Activated T-cell treated with anti-CD3 and anti-CD28 coated beads, Interleukin-2, amount 50 U/mL, for 4 hours (primary cell): ENCODE measurements around the gene TMCO4. TPM values are rescaled to one million over a fixed set of nuclear protein-coding genes. Genes with fewer than 3 reads are reported as not detected.
"Not testable (repeated sequence)": the region's sequence is repeated elsewhere in the genome, so short reads cannot be mapped to it uniquely, and the experiment has no call there.

Experiments
- ATAC-seq, 2 donors: fragments of 200-7000 bp; cut with Tn5 transposase; one replicate each; pipeline ENCODE4 v1.10.0; 2021
- DNase-seq: peaks from one replicate; pipeline ENCODE4 v3.0.0-alpha.2; 2020
- H3K27me3 Mint-ChIP-seq: one replicate; pipeline ENCODE4 v1.8.0; 2021; ENCODE audit warnings: low read depth, mixed read lengths
- H3K36me3 Mint-ChIP-seq: one replicate; pipeline ENCODE4 v1.8.0; 2022; ENCODE audit warnings: mixed read lengths; ENCODE audit not compliant: insufficient read depth
- H3K4me1 Mint-ChIP-seq: one replicate; pipeline ENCODE4 v1.8.0; 2021; ENCODE audit warnings: low read depth, mixed read lengths
- H3K4me3 Mint-ChIP-seq: one replicate; pipeline ENCODE4 v1.8.0; 2021; ENCODE audit warnings: mild to moderate bottlenecking, moderate library complexity, mixed read lengths
- H3K9me3 Mint-ChIP-seq: one replicate; pipeline ENCODE4 v1.8.0; 2021; ENCODE audit warnings: mixed read lengths
- total RNA-seq, 3 donors: library from RNA; stranded (reverse); gene quantifications; one replicate each; pipeline ENCODE4 v1.2.1, GENCODE V29; 2021

TMCO4 gene
- total RNA-seq, 3 donors from 2014 or later = 10.4 to 16.1 (median 13.2) TPM

DNA sequence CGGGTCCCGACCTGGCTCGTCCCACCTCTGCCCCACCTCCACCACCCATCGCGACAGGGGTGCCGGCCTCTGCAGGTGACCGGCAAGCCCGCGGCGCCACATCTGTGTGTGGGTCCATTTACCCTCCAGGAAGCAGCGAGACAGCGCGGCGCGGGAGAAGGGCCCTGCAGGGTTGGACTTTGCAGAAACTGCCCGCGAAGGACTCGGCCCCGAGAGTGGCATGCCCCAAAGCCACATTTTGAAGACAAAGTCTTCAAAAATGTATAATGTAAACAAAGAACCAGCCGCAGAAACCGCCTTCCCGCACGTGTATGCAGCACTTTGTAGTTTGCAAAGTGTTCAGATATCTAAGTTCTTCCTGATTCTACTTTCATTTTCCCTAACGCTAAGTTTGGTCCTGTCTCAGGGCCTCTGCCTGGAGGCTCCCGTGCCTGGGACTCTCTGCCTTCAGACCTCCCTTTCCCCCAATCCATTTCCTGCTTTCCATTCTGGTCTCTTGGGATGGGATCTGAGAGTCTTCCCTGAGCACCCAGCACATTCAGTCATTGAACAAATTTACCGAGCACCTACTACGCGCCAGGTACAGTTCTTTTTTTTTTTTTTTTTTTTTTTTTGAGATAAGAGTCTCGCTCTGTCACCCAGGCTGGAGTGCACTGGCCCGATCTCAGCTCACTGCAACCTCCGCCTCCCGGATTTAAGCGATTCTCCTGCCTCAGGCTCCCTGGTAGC lies 524 bp upstream of the TMCO4 start:
- Mint-ChIP-seq H3K27me3 (no peaks in the 10 kb centered on the region), H3K36me3 (peaks cover 4% of the 10 kb centered on the region), H3K4me3 (peak overlapping the region; percentile 80), H3K4me1 (peaks cover 25% of the 10 kb centered on the region), H3K9me3 (no peaks in the 10 kb centered on the region)
- DNase-seq (peak; percentile 21), ATAC-seq (peak; percentile 66)

DNA sequence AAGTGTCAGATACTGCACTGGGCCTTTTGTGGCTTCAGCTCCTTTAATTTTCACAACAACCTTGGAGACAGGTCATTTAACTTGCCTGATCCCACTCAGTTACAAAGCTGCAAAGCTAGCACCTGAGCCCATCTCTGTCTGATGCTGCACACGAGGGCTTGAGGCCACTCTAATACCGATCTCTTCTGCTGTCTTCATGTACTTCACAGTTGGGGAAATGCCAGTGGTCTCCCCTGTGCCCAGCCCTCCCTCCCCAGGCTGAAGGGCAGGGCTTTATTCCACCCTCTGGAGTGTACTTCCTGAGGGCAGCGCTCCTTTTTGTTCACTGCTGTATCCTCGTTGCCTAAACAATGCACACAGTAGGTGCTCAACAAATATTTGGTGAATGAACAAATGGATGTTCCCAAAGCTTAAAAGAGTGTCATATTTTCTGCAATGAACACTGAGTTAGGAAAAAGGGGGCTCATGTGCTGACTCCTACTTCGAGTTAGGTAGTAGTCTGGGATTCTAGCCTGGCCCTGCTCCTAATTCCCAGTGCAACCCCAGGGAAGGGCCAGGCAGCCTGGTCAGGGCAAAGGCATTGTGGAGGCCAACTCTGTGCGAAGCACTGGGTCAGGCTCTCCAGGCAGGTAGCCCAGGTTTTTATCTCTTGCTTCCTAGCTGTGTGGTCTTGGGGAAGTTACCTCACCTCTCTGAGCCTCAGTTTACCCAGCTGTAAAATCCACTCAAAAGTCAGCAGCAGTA lies 1.1 kb downstream of the TMCO4 start:
- Mint-ChIP-seq H3K4me1 (peaks cover 34% of the 10 kb centered on the region), H3K36me3 (peaks cover 11% of the 10 kb centered on the region), H3K4me3 (peak overlapping the region; percentile 83), H3K9me3 (no peaks in the 10 kb centered on the region), H3K27me3 (no peaks in the 10 kb centered on the region)
- ATAC-seq = no peak
- DNase-seq = no peak

GRCh38 chr1:19797827-19798226 lies 1.9 kb downstream of the TMCO4 start:
- Mint-ChIP-seq H3K9me3 (no peaks in the 10 kb centered on the region), H3K4me3 (no peak overlapping the region), H3K4me1 (peaks cover 39% of the 10 kb centered on the region), H3K36me3 (peaks cover 17% of the 10 kb centered on the region), H3K27me3 (no peaks in the 10 kb centered on the region)
- DNase-seq = no peak
- no peak for ATAC-seq

DNA sequence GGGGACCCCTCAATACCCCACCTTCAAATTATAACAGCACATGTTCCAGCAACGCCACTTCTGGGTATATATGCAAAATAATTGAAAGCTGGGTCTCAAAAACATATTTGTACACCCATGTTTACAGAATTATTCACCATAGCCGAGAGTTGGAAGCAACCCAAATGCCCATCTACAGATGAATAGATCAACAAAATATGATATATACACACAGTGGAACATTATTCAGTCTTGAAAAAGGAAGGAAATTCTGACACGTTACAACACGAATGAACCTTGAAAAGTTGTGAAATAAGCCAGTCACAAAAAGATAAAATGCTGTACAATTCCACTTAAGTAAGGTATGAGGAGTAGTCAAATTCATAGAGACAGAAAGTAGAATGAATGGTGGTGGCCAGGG lies 5.1 kb downstream of the TMCO4 start:
- ATAC-seq (no peak), DNase-seq (no peak)
- Mint-ChIP-seq H3K27me3 (no peaks in the 10 kb centered on the region), H3K4me1 (peaks cover 36% of the 10 kb centered on the region), H3K9me3 (no peaks in the 10 kb centered on the region), H3K36me3 (peaks cover 38% of the 10 kb centered on the region), H3K4me3 (no peak overlapping the region)

DNA sequence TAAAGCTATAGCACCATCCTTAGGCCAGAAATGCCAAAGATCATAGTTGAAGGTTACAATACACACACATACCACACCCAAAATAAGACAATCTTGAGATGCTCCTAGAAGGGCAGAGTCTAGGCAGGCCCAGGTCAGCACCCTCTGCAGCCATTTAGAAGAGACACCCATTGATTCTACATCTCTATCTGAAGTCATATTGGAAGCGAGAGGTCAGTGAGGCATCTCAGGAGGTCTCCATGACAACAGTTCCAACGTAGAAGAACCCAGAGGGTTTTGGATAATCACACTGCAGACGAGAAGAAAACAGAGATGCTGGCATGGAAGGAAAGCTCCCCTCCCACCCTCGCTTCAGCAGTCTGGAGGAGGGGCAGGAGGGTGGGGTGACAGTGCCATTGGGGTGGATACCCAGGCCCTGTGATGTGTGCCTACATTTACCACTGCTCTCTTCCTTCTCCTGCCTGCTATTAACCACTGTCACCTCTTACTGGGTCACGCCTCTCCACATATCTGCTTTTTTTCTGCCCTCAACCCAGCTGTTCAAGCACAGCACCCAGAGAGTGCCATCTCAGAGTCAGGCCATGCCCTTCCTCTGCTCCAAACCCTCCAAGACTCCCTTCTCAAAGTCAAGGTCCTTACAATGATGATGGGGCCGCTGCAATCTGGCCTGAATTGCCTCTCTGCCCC lies 6.2 kb downstream of the TMCO4 start:
- H3K4me1 Mint-ChIP-seq = peaks cover 29% of the 10 kb centered on the region
- no peaks in the 10 kb centered on the region for H3K27me3 Mint-ChIP-seq
- ATAC-seq = no peak
- no peak for DNase-seq
- peaks cover 39% of the 10 kb centered on the region for H3K36me3 Mint-ChIP-seq
- H3K9me3 Mint-ChIP-seq = no peaks in the 10 kb centered on the region
- H3K4me3 Mint-ChIP-seq = no peak overlapping the region

GRCh38 chr1:19792237-19793002 lies 7.3 kb downstream of the TMCO4 start:
- ATAC-seq (no peak), DNase-seq (no peak)
- Mint-ChIP-seq H3K36me3 (peaks cover 37% of the 10 kb centered on the region), H3K4me1 (peaks cover 26% of the 10 kb centered on the region), H3K9me3 (no peaks in the 10 kb centered on the region), H3K4me3 (no peak overlapping the region), H3K27me3 (no peaks in the 10 kb centered on the region)

- not testable (repeated sequence) for ATAC-seq, H3K4me3 Mint-ChIP-seq
These were observed 9.4 kb downstream of the TMCO4 start for GRCh38 chr1:19790061-19790975.

DNA sequence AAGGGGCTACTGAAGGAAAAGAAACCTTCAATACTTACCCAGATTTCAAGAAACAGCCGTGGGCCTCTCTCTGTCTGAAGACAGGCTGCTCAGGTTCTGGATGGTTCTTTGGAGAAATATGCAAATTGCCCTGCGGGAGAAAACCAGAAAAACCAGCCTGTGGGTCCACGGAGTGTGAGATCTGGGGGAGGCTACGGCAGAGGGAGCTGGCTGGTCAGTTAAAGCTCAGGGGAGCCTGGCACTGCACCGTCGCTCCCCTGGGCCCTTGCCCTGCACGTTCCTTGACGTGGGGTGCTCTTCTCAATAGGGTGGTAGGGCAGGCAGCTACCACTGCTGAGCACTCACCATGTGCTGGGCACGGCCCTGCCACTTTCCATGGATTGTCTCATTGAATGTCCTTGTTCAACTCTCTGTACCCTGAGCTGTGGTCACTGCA lies 12.7 kb downstream of the TMCO4 start:
- ATAC-seq = no peak
- H3K9me3 Mint-ChIP-seq = no peaks in the 10 kb centered on the region
- H3K36me3 Mint-ChIP-seq = peaks cover 29% of the 10 kb centered on the region
- H3K4me1 Mint-ChIP-seq = peaks cover 12% of the 10 kb centered on the region
- H3K4me3 Mint-ChIP-seq = no peak overlapping the region
- no peaks in the 10 kb centered on the region for H3K27me3 Mint-ChIP-seq
- DNase-seq = no peak

More at GRCh38 chr1:19790061-19790975, 9.4 kb downstream of the TMCO4 start:
- H3K4me1 Mint-ChIP-seq = peaks cover 26% of the 10 kb centered on the region
- not testable (repeated sequence) for H3K9me3 Mint-ChIP-seq, H3K27me3 Mint-ChIP-seq, DNase-seq
- H3K36me3 Mint-ChIP-seq = peaks cover 41% of the 10 kb centered on the region

DNA sequence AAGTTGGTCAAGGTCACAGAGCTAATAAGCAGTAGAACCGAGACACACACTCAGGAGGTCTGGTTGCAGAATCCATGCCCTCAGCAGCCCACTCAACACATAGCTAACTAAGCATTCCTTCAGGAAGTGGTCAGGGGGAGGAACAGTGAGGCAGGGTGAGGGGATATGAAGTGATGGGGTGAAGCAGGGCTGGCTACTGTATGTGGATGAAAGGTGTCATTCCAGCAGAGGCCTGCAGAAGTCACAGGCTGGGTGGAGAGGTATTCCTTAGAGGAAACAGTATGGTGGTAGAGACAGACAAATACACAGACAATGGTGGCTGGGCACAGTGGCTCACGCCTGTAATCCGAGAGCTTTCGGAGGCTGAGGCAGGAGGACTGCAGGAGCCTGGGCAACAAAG lies 14.1 kb downstream of the TMCO4 start:
- Mint-ChIP-seq H3K9me3 (no peaks in the 10 kb centered on the region), H3K36me3 (peaks cover 30% of the 10 kb centered on the region), H3K4me3 (no peak overlapping the region), H3K4me1 (peaks cover 8% of the 10 kb centered on the region), H3K27me3 (no peaks in the 10 kb centered on the region)
- ATAC-seq (no peak), DNase-seq (no peak)

GRCh38 chr1:19780267-19780877 lies 19.3 kb downstream of the TMCO4 start:
- Mint-ChIP-seq H3K4me3 (no peak overlapping the region), H3K27me3 (no peaks in the 10 kb centered on the region), H3K4me1 (no peaks in the 10 kb centered on the region), H3K36me3 (peaks cover 47% of the 10 kb centered on the region), H3K9me3 (no peaks in the 10 kb centered on the region)
- ATAC-seq (no peak), DNase-seq (no peak)

DNA sequence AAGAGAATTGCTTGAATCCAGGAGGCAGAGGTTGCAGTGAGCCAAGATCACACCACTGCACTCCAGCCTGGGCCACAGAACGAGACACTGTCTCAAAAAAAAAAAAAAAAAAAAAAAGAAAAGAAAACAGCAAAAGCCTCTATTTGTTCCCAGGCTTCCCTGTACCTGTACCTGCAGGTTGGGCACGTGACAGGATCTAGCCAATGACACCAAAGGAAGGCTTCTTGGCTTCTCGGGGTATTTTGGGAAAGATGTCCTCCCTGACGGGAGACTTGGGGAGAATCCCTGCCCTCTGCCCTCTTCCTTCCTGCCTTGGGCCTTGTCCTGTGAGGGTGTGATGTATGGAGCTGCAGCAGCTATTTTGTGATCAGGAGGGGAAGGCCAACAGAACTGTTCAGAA lies 22.8 kb downstream of the TMCO4 start:
- no peak for DNase-seq
- peaks cover 42% of the 10 kb centered on the region for H3K36me3 Mint-ChIP-seq
- H3K27me3 Mint-ChIP-seq = no peaks in the 10 kb centered on the region
- H3K9me3 Mint-ChIP-seq = no peaks in the 10 kb centered on the region
- no peaks in the 10 kb centered on the region for H3K4me1 Mint-ChIP-seq
- no peak overlapping the region for H3K4me3 Mint-ChIP-seq
- ATAC-seq = no peak

DNA sequence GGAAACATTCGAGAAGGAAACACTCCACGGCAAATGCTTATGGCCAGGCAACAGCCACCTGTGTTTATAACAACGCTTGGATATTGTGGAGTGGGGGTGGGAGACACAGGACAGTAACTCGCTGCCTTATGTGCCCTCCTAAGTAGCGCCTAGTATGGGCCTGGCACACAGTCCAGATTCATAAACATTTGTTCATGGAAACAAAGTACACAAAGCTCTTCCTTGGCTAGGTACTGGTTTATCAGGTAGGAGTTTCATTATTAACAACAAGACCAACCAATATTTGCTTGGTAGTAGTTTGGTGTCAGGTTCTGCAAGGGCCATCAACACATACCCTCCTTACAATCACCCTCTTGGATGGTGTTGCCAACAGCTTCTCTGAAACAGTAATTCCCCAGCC lies 23.4 kb downstream of the TMCO4 start:
- Mint-ChIP-seq H3K27me3 (no peaks in the 10 kb centered on the region), H3K9me3 (no peaks in the 10 kb centered on the region), H3K4me3 (no peak overlapping the region), H3K4me1 (no peaks in the 10 kb centered on the region), H3K36me3 (peaks cover 40% of the 10 kb centered on the region)
- ATAC-seq = no peak
- no peak for DNase-seq

- H3K36me3 Mint-ChIP-seq = peaks cover 43% of the 10 kb centered on the region
- no peak for ATAC-seq
- H3K27me3 Mint-ChIP-seq = no peaks in the 10 kb centered on the region
- DNase-seq = no peak
- H3K4me1 Mint-ChIP-seq = no peaks in the 10 kb centered on the region
- H3K9me3 Mint-ChIP-seq = no peaks in the 10 kb centered on the region
- no peak overlapping the region for H3K4me3 Mint-ChIP-seq
These were observed 23.9 kb downstream of the TMCO4 start for GRCh38 chr1:19775831-19776230.
